ENCODE data around the gene E2F1. TPM values are rescaled to one million over a fixed set of nuclear protein-coding genes. Genes with fewer than 3 reads are reported as not detected.

Gene E2F1
- total and polyA plus RNA-seq, 2 donors (not counting 3 experiments of a cell fraction or from before 2014, with no cell fraction given), result 20.7 to 29.6 TPM

DNA sequence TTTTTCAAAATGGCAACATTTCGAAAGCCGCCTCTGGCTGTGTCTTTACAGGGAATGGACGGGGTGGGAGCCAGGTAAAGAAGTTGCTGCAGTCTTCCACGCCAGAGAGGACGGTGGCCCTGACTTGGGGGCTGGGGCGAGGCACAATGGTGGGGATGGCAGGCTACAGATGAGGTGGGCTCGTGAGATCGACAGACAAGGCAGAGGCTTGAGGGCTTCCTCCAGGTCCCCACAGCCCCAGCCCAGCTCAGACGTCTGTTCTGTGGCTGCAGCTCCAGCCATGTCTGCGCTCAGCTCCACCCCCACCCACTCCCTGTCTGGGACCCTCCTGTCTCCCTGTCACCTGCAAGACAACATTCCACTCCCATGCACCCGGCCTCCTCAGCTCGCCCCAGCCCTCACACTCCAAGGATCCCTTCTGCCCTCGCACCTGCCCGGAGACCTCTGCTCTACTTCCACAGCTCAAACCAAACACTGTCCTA lies 31.5 kb downstream of the E2F1 start:
- BruUV-seq (replicated peaks), result no TSS peak
- H3K9me3 ChIP-seq (replicated peaks; ENCODE audit: control insufficient read depth, insufficient read depth, low read length), result no peaks in the 10 kb centered on the region
- TF ChIP-seq POLR2AphosphoS5 (IDR thresholded peaks at IDR 0.05; ENCODE audit: insufficient read depth, low read depth, low read length) (no peak), JUN (IDR thresholded peaks at IDR 0.05; ENCODE audit: borderline replicate concordance, insufficient read depth, insufficient read length, low read depth) (no peak), EZH2 (IDR thresholded peaks at IDR 0.05; ENCODE audit: borderline replicate concordance, low read depth, low read length, severe bottlenecking) (no peak), GATA2 (IDR thresholded peaks at IDR 0.05; ENCODE audit: insufficient read depth, insufficient read length, low read depth, low read length) (no peak), MYC (IDR thresholded peaks at IDR 0.05; ENCODE audit: low read depth, low read length) (no peak), FOS (IDR thresholded peaks at IDR 0.05; ENCODE audit: borderline replicate concordance, insufficient read depth, low read length) (no peak), POLR2A (IDR thresholded peaks at IDR 0.05; ENCODE audit: low read depth, low read length) (no peak)
- TF ChIP-seq, protein P1, sequence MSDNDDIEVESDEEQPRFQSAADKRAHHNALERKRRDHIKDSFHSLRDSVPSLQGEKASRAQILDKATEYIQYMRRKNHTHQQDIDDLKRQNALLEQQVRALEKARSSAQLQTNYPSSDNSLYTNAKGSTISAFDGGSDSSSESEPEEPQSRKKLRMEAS (IDR thresholded peaks at IDR 0.05; ENCODE audit: insufficient read depth, insufficient read length), result no peak
- TF ChIP-seq, protein P2, sequence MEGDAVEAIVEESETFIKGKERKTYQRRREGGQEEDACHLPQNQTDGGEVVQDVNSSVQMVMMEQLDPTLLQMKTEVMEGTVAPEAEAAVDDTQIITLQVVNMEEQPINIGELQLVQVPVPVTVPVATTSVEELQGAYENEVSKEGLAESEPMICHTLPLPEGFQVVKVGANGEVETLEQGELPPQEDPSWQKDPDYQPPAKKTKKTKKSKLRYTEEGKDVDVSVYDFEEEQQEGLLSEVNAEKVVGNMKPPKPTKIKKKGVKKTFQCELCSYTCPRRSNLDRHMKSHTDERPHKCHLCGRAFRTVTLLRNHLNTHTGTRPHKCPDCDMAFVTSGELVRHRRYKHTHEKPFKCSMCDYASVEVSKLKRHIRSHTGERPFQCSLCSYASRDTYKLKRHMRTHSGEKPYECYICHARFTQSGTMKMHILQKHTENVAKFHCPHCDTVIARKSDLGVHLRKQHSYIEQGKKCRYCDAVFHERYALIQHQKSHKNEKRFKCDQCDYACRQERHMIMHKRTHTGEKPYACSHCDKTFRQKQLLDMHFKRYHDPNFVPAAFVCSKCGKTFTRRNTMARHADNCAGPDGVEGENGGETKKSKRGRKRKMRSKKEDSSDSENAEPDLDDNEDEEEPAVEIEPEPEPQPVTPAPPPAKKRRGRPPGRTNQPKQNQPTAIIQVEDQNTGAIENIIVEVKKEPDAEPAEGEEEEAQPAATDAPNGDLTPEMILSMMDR (IDR thresholded peaks at IDR 0.05; ENCODE audit: extremely low read depth in 1 of 2, insufficient read depth in 1 of 2, low read depth in 1 of 2, low read length in 2 of 2), result no peak
- no peaks in the 10 kb centered on the region for H3K27me3 ChIP-seq (ENCODE audit: control insufficient read depth in 2 of 2, insufficient read depth in 2 of 2, low read length in 2 of 2)
- H3K36me3 ChIP-seq (ENCODE audit: control insufficient read depth in 2 of 2, extremely low read depth in 1 of 2, insufficient read depth in 2 of 2, low read length in 2 of 2), result no peaks in the 10 kb centered on the region
- no peak overlapping the region for H3K4me2 ChIP-seq (ENCODE audit: insufficient read depth, low read length)
- intact Hi-C loops (cut with micrococcal nuclease), result loop anchor here (5.0 kb wide), 1 partner anchor 137 kb away; no protein-coding TSS in a partner anchor
- no peak for DNase-seq (ENCODE audit: low read depth, low spot score)
- no peak overlapping the region for H3K4me3 ChIP-seq (replicated peaks in 1 of 3; ENCODE audit: insufficient read depth in 1 of 3, low read depth in 1 of 3, low read length in 3 of 3)
- POLR2A ChIA-PET, result no interaction called here
- dilution Hi-C loops (cut with MboI; ENCODE audit: extremely low pct_ligation_motif_present, low sequenced_read_pairs), result no loop called here
- CTCF ChIA-PET, result interaction anchor here (0.6 to 5.2 kb wide), 10 partner anchors 9 to 233 kb away, joined by 3 to 58 read pairs (median 14); no protein-coding TSS in a partner anchor
- no peaks in the 10 kb centered on the region for H4K20me1 ChIP-seq (replicated peaks; ENCODE audit: control insufficient read depth, extremely low read depth, insufficient read depth, low read length)
- H3K79me2 ChIP-seq (ENCODE audit: control insufficient read depth, insufficient read depth, low read length), result no peaks in the 10 kb centered on the region
- no peak for FAIRE-seq
- H3K4me1 ChIP-seq (ENCODE audit: control insufficient read depth, extremely low read depth, insufficient read depth, low read length), result no peaks in the 10 kb centered on the region
- no peak overlapping the region for H3K9ac ChIP-seq (replicated peaks; ENCODE audit: extremely low read depth, insufficient read depth, low read length)
- no peaks in the 10 kb centered on the region for H3K9me1 ChIP-seq (replicated peaks; ENCODE audit: control insufficient read depth, extremely low read depth, insufficient read depth, low read length)
- no peak overlapping the region for H2AFZ ChIP-seq (ENCODE audit: low read depth, low read length)
- H3K27ac ChIP-seq (ENCODE audit: insufficient read depth, low read depth, low read length), result no peak overlapping the region
